Endothelial cell of umbilical vein (primary cell): Measurements from ENCODE around the gene MINAR1. TPM values are rescaled to one million over a fixed set of nuclear protein-coding genes. Genes with fewer than 3 reads are reported as not detected.

Experiments used
- BruUV-seq: library from RNA; stranded (reverse); fragments of 400-500 nt; replicated peaks from 2 replicates; lab custom pipeline; 2021; lab: Mats Ljungman, UMichigan
- CTCF ChIA-PET: fragments of 300-600, 350-600 bp; sonication (Branson Sonifier 250); formaldehyde crosslinking; loops from one replicate; lab custom pipeline; 2021; ENCODE audit warnings: antibody characterized with exemption, inconsistent platforms; lab: Charles Lee
- POLR2A ChIA-PET: fragments of 300-600, 350-600 bp; sonication (Branson Sonifier 250); formaldehyde crosslinking; loops from one replicate; lab custom pipeline; 2021; ENCODE audit warnings: antibody characterized with exemption, inconsistent platforms; lab: Charles Lee
- DNase-seq: peaks from one replicate; pipeline ENCODE4 v3.0.0-alpha.2; 2011; ENCODE audit warnings: low read depth, low spot score
- FAIRE-seq: peaks from 2 replicates; lab custom pipeline; 2011; peaks lifted over from hg19 to GRCh38; lab: Jason Lieb, UNC
- H2AFZ ChIP-seq: 2 replicates; pipeline ENCODE4 v1.6.0; 2012; ENCODE audit warnings: low read depth, low read length, control low read depth, inconsistent platforms
- H3K27ac ChIP-seq: 2 replicates; pipeline ENCODE4 v1.5.1; 2011; ENCODE audit warnings: low read depth, mild to moderate bottlenecking, control low read depth, low read length, moderate library complexity; ENCODE audit not compliant: insufficient read depth
- H3K27me3 ChIP-seq, 2 experiments: 2 replicates each; pipeline versions ENCODE4 v1.6.0 to v1.6.1; 2011; ENCODE audit warnings: low read length in 2 of 2, mixed read lengths in 1 of 2; ENCODE audit not compliant: control insufficient read depth in 2 of 2, insufficient read depth in 2 of 2
- H3K36me3 ChIP-seq, 2 experiments: 2 replicates in 1 of 2; 3 replicates in 1 of 2; pipeline ENCODE4 v1.5.1; 2011; ENCODE audit warnings: low read length in 2 of 2, mild to moderate bottlenecking in 1 of 2, moderate library complexity in 1 of 2; ENCODE audit not compliant: control insufficient read depth in 2 of 2, insufficient read depth in 2 of 2; ENCODE audit errors: extremely low read depth in 1 of 2
- H3K4me1 ChIP-seq: 3 replicates; pipeline ENCODE4 v1.5.1; 2011; ENCODE audit warnings: mild to moderate bottlenecking, low read length; ENCODE audit not compliant: control insufficient read depth, insufficient read depth; ENCODE audit errors: extremely low read depth
- H3K4me2 ChIP-seq: 2 replicates; pipeline ENCODE4 v1.6.1; 2011; ENCODE audit warnings: low read length, control low read depth, mixed read lengths; ENCODE audit not compliant: insufficient read depth
- H3K4me3 ChIP-seq, 3 experiments: fragments of 200-600 bp in 1 of 3; sonication (generic), shearing (Covaris generic) in 1 of 3; replicated peaks in 1 of 3; 2 replicates each; pipeline ENCODE4 v1.5.1; 2011 to 2016; ENCODE audit warnings: control low read depth in 3 of 3, low read length in 3 of 3, mild to moderate bottlenecking in 2 of 3, inconsistent platforms in 1 of 3, low read depth in 1 of 3, moderate library complexity in 1 of 3; ENCODE audit not compliant: insufficient read depth in 1 of 3
- H3K79me2 ChIP-seq: 2 replicates; pipeline ENCODE4 v1.6.0; 2012; ENCODE audit warnings: low read length, inconsistent platforms; ENCODE audit not compliant: control insufficient read depth, insufficient read depth
- H3K9ac ChIP-seq: replicated peaks from 2 replicates; pipeline ENCODE3; 2011; ENCODE audit warnings: low read length, control low read depth; ENCODE audit not compliant: insufficient read depth; ENCODE audit errors: extremely low read depth
- H3K9me1 ChIP-seq: replicated peaks from 3 replicates; pipeline ENCODE4 v1.6.0; 2011; ENCODE audit warnings: mild to moderate bottlenecking, low read length; ENCODE audit not compliant: control insufficient read depth, insufficient read depth; ENCODE audit errors: extremely low read depth
- H3K9me3 ChIP-seq: replicated peaks from 2 replicates; pipeline ENCODE4 v1.5.1; 2012; ENCODE audit warnings: low read length, inconsistent platforms; ENCODE audit not compliant: control insufficient read depth, insufficient read depth
- H4K20me1 ChIP-seq: replicated peaks from 2 replicates; pipeline ENCODE3; 2011; ENCODE audit warnings: mild to moderate bottlenecking, low read length; ENCODE audit not compliant: control insufficient read depth, insufficient read depth; ENCODE audit errors: extremely low read depth
- EZH2 ChIP-seq: IDR thresholded peaks from 2 replicates; pipeline ENCODE4 v1.6.1; 2012; ENCODE audit warnings: borderline replicate concordance, low read depth, mild to moderate bottlenecking, moderate library complexity, low read length, inconsistent platforms; ENCODE audit not compliant: severe bottlenecking
- FOS ChIP-seq: IDR thresholded peaks from 2 replicates; pipeline ENCODE4 v1.6.1; 2011; ENCODE audit warnings: mild to moderate bottlenecking, low read length, moderate library complexity, borderline replicate concordance; ENCODE audit not compliant: insufficient read depth
- GATA2 ChIP-seq: IDR thresholded peaks from 2 replicates; pipeline ENCODE4 v1.7.0; 2011; ENCODE audit warnings: low read depth, mild to moderate bottlenecking, moderate library complexity, mixed read lengths, low read length; ENCODE audit not compliant: insufficient read length, insufficient read depth
- JUN ChIP-seq: IDR thresholded peaks from 2 replicates; pipeline ENCODE4 v1.6.1; 2011; ENCODE audit warnings: borderline replicate concordance, low read depth; ENCODE audit not compliant: insufficient read length, insufficient read depth
- MYC ChIP-seq: IDR thresholded peaks from one replicate; pipeline ENCODE4 v1.6.1; 2011; ENCODE audit warnings: mild to moderate bottlenecking, low read depth, low read length
- POLR2A ChIP-seq: IDR thresholded peaks from 2 replicates; pipeline ENCODE4 v1.6.1; 2012; ENCODE audit warnings: low read depth, mild to moderate bottlenecking, control low read depth, low read length
- POLR2AphosphoS5 ChIP-seq: IDR thresholded peaks from 2 replicates; pipeline ENCODE4 v1.6.1; 2012; ENCODE audit warnings: low read depth, mild to moderate bottlenecking, control low read depth, low read length, moderate library complexity; ENCODE audit not compliant: insufficient read depth
- dilution Hi-C: fragments of 300-500 bp; cut with MboI; formaldehyde crosslinking; loops from one replicate; pipeline ENCODE4 v1.15.0; 2019; ENCODE audit warnings: low sequenced_read_pairs; ENCODE audit not compliant: extremely low pct_ligation_motif_present
- intact Hi-C: fragments of 100-400 bp; cut with micrococcal nuclease; formaldehyde crosslinking; loops from one replicate; pipeline ENCODE4 v1.10.0; 2022
- polyA plus RNA-seq, 4 experiments: library from polyadenylated mRNA; depleted of rRNA in 3 of 4; stranded (reverse) in 3 of 4; unstranded in 1 of 4; fragments of >200 nt; gene quantifications; 2 replicates each; pipeline versions ENCODE4 v1.2.1 to v1.2.3, GENCODE V29; 2011 to 2012; ENCODE audit warnings: missing spikeins in 1 of 4
- total RNA-seq: library from RNA; stranded (reverse); gene quantifications from 2 replicates; pipeline ENCODE4 v1.2.3, GENCODE V29; 2021
- TF ChIP-seq, protein P1 (sequence below): IDR thresholded peaks from 2 replicates; pipeline ENCODE4 v1.6.1; 2011; ENCODE audit not compliant: insufficient read depth, insufficient read length
- TF ChIP-seq, protein P2 (sequence below), 2 donors: IDR thresholded peaks; 1 replicate in 1 of 2; 2 replicates in 1 of 2; pipeline ENCODE4 v1.5.1; 2011; ENCODE audit warnings: low read length in 2 of 2, mild to moderate bottlenecking in 2 of 2, moderate library complexity in 2 of 2, control low read depth in 1 of 2, inconsistent platforms in 1 of 2, low read depth in 1 of 2; ENCODE audit not compliant: insufficient read depth in 1 of 2; ENCODE audit errors: extremely low read depth in 1 of 2

Gene MINAR1
- total and polyA plus RNA-seq, 2 donors (not counting 3 experiments of a cell fraction or from before 2014, with no cell fraction given), result 0.33 to 0.93 TPM

GRCh38 chr15:79418693-79419279 is 13.3 kb upstream of the MINAR1 start:
- no peak overlapping the region for H2AFZ ChIP-seq
- no peaks in the 10 kb centered on the region for H3K79me2 ChIP-seq
- ChIA-PET POLR2A (no interaction called here), CTCF (interaction anchor here (1.3 to 2.3 kb wide), 4 partner anchors 12 to 435 kb away, joined by 3 to 7 read pairs (median 4); no protein-coding TSS in a partner anchor)
- no peaks in the 10 kb centered on the region for H3K36me3 ChIP-seq
- no peaks in the 10 kb centered on the region for H4K20me1 ChIP-seq
- no peak overlapping the region for H3K9ac ChIP-seq
- no peaks in the 10 kb centered on the region for H3K4me1 ChIP-seq
- no TSS peak for BruUV-seq
- no peaks in the 10 kb centered on the region for H3K9me3 ChIP-seq
- no peak for TF ChIP-seq GATA2
- no peak for TF ChIP-seq EZH2
- TF ChIP-seq JUN, result no peak
- no peak for TF ChIP-seq FOS
- no peak for TF ChIP-seq POLR2AphosphoS5
- TF ChIP-seq, protein P1, sequence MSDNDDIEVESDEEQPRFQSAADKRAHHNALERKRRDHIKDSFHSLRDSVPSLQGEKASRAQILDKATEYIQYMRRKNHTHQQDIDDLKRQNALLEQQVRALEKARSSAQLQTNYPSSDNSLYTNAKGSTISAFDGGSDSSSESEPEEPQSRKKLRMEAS, result no peak
- no peak for TF ChIP-seq POLR2A
- no peak for TF ChIP-seq MYC
- TF ChIP-seq, protein P2, sequence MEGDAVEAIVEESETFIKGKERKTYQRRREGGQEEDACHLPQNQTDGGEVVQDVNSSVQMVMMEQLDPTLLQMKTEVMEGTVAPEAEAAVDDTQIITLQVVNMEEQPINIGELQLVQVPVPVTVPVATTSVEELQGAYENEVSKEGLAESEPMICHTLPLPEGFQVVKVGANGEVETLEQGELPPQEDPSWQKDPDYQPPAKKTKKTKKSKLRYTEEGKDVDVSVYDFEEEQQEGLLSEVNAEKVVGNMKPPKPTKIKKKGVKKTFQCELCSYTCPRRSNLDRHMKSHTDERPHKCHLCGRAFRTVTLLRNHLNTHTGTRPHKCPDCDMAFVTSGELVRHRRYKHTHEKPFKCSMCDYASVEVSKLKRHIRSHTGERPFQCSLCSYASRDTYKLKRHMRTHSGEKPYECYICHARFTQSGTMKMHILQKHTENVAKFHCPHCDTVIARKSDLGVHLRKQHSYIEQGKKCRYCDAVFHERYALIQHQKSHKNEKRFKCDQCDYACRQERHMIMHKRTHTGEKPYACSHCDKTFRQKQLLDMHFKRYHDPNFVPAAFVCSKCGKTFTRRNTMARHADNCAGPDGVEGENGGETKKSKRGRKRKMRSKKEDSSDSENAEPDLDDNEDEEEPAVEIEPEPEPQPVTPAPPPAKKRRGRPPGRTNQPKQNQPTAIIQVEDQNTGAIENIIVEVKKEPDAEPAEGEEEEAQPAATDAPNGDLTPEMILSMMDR (IDR thresholded peaks at IDR 0.05; ENCODE audit: extremely low read depth in 1 of 2, insufficient read depth in 1 of 2, low read depth in 1 of 2, low read length in 2 of 2), result no peak
- intact Hi-C loops, result no loop called here
- H3K4me2 ChIP-seq, result no peak overlapping the region
- dilution Hi-C loops, result no loop called here
- no peak overlapping the region for H3K4me3 ChIP-seq
- FAIRE-seq (no peak), DNase-seq (no peak)
- H3K27me3 ChIP-seq, result no peaks in the 10 kb centered on the region
- peaks cover 2% of the 10 kb centered on the region for H3K9me1 ChIP-seq
- H3K27ac ChIP-seq, result no peak overlapping the region
